GM21360 (cell line): Measurements from ENCODE around the gene MAGI1.

Source experiments
- ATAC-seq: cut with Tn5 transposase; IDR thresholded peaks from one replicate; pipeline ENCODE4 v1.9.1; 2021; ENCODE audit warnings: mild to moderate bottlenecking, moderate library complexity; ENCODE audit not compliant: unreplicated experiment

MAGI1 gene

DNA sequence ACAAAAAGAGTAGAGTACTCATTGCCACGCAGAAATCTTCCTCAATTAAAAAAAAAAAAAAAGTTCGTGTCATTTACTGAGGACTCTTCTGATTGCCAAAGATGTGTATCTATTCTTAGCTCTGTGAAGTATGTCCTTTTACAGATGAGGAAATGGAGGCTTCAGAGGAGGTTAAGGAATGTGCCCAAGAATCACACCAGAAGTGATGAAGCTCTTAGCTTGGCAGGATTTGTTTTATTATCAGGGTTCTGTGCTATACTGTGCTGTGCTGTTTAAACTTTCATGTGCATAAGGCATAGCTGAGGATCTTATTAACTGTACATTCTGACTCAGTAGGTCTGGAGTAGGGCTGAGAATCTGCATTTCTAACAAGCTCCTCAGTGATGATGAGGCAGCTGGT lies 685.8 kb downstream of the MAGI1 start:
- ATAC-seq, result no peak

GRCh38 chr3:65351753-65352152 lies 687.0 kb downstream of the MAGI1 start:
- ATAC-seq, result no peak

GRCh38 chr3:65350801-65351476 lies 687.8 kb downstream of the MAGI1 start:
- no peak for ATAC-seq

- ATAC-seq, result no peak
Measured at GRCh38 chr3:65348398-65348995, 690.2 kb downstream of the MAGI1 start.

GRCh38 chr3:65347166-65347565 lies 691.6 kb downstream of the MAGI1 start:
- no peak for ATAC-seq

DNA sequence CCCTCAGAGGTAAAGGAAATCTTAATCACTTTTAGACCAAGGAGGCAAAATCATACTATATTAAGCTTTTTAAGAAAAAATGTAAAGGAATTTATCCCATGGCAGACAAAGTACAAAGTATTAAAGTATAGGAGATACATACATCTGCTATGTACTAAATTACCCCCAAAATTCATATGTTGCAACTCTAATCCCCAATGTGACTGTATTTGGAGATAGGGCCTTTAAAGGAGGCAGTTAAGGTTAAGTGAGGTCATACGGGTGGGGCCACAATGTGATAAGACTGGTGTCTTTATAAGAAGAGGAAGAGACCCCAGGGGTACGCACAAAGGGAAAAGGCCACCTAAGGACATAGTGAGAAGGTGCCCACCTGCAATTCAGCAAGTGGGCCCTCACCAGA lies 693.9 kb downstream of the MAGI1 start:
- ATAC-seq, result no peak

- no peak for ATAC-seq
Measured at GRCh38 chr3:65344444-65344843, 694.3 kb downstream of the MAGI1 start.

DNA sequence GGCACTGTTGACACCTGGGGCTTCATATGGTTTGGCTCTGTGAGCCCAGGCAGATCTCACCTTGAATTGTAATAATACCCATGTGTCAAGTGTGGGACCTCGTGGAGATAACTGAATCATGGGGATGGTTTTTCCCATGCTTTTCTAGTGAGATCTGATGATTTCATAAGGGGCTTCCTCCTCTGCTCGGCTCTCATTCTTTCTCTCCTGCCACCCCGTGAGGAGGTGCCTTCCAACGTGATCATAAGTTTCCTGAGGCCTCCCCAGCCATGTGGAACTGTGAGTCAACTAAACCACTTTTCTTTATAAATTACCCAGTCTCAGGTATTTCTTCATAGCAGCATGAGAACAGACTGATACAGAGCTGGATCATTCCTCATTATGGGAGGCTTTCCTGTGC lies 695.0 kb downstream of the MAGI1 start:
- no peak for ATAC-seq

DNA sequence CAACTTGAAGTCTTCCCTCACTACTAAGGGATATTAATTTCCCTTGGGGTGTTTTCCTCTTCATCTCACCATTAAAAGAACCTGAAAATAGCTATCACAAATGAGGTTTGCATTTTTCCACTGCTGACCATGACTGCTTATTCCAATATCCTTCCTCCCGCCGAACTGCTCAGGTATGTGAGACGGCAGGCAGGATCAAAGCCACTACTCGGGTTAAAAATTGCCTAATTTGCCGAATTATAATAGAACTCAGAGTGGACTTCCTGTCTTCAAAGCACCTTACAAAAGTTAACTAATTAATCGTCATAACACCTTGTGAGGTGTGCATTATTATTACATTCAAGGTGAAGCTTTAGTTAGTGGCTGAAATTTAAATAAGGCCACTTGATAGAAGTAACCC lies 695.7 kb downstream of the MAGI1 start:
- no peak for ATAC-seq

DNA sequence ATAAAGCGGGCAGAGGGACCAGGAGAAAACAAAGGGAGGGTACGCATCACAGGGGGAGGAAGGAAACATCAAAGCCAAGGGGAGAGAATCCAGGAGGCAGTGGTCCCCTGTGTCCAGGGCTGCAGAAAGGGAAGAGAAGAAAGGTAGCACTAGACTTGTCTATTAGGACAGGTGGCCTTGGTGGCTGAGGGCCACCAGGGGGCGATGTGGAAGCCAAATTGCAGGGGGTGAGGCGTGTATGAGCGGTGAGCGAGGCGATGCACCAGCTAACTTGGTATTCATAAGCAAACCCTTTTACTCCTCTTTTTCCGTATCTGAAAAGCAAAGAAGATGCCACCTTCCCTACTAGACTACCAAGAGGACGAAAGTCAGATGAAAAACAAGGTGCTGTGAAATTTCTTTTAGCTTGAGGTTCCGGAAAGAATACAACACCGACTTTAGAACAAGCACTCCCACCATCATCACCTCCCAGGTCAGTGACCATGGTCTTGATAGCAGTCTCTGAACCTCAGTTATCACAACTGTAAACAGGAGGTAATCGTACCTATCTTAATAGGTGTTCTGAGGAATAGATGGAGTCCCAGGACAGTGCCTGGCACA lies 696.5 kb downstream of the MAGI1 start:
- no peak for ATAC-seq

DNA sequence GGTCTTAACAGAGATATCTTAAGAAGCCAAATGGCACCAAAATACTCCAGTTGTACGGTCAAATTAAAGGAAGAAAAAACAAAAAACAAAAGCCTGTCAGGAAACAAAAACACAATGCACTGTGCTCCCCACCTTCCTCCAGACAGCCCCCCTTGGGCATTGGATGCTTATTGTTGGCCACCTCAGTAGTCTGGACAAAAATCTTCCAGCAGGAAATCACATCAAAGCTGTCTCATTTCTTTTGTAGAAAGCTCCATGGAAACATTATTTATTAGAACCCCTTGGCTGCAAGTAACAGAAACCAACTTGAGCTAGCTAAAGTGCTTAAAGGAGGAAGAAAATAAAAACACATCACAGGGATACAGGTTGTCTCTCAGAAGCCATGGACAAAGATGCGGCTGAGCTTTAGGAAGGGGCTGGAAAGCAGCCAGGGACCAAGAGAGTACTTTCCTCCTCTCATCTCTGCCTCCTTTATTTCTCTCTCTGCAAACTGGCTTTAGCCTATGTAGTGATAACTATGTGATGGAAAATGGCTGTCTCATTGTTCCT lies 699.5 kb downstream of the MAGI1 start:
- no peak for ATAC-seq

DNA sequence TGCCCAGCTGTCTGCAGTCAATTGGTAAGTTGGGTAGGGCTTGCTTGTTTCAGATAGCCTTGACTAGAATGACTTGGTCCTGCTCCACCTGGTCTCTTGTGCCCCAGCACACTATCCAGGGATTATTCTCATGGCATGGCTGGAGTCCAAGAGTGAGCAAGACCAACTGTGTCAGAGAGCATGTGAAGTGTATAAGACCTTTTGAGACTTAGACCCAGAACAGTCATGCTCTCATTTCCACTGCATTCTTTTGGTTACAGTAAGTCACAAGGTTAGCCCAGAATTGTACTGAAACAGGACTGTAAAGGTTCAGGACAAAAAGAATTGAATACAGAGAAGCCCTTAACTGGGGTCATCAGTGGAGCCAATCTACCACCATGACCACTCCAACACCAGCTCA lies 700.1 kb downstream of the MAGI1 start:
- ATAC-seq, result no peak

DNA sequence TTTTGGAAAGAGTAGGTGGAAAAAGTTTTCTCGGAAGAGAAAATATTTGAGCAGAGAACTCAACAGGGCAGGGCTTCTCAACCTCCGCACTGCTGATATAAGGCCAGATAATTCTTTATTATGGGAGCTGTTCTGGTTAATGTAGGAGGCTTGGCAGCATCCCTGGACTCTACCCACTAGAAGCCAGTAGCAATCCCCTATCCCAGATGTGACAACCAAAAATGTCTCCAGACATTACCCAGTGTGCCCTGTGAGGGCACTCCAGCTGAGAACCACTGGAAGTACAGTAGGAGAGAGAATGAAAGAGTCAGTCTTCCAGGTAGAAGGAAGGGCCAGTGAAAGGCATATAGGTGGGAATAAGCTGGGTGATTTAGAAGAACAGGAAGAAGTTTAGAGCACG lies 703.1 kb downstream of the MAGI1 start:
- ATAC-seq, result no peak

GRCh38 chr3:65334045-65334665 lies 704.6 kb downstream of the MAGI1 start:
- no peak for ATAC-seq

GRCh38 chr3:65331730-65332129 lies 707.0 kb downstream of the MAGI1 start:
- ATAC-seq, result no peak

DNA sequence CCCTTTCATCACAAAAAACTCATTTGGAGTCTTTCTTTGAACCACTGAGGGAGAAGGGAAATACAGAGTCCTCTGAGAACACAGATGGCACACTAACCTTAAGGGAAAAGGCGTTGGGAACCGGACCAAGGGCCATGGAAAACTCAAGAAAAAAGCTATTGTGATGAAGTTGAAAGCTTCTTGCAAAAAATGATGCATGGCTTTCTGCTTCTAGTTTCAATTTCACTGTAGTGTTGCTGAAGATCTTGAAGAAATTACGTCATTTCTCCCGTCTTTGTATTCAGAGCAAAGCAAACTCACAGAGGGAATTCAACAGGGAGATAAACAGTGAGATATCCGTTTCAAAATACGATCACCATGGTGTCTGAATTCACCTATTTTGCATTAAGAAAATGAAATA lies 708.6 kb downstream of the MAGI1 start:
- no peak for ATAC-seq

GRCh38 chr3:65328148-65328547 lies 710.6 kb downstream of the MAGI1 start:
- no peak for ATAC-seq

DNA sequence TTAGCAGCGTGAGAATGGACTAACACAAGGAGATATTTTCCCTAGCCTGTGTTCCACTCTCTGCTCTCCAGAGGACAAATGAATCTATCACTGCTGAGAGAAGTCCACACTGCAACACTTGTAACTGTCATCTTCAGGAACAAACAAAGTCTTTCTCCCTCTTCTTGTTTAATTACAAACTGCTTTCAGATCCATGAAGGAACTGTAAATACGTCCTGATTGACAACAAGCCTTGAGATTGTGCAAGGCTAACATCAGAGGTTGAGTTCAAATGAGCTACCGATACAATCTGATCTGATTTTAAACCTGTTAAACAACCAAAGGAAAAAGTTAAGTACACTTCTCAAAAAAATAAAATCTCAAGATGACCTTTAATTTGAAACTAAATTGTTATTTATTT lies 712.1 kb downstream of the MAGI1 start:
- ATAC-seq, result no peak

DNA sequence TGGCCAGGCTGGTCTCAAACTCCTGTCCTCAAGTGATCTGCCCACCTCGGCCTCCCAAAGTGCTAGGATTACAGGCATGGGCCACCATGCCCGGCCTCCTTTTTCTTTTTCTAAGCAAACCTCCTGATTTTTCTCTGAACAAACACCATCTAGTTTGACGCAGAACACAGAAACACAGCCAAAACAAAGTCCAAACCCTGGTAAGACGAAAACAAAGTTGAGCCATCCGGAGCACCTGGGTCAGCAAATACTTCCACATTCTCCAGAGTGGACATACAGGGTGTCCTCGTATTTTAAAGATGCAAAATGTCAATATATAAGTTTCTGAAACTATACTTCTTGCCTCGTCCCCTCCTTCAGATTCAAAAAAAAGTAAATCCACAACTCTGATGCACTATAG lies 715.8 kb downstream of the MAGI1 start:
- no peak for ATAC-seq

- no peak for ATAC-seq
Measured at GRCh38 chr3:65318231-65318630, 720.5 kb downstream of the MAGI1 start.

DNA sequence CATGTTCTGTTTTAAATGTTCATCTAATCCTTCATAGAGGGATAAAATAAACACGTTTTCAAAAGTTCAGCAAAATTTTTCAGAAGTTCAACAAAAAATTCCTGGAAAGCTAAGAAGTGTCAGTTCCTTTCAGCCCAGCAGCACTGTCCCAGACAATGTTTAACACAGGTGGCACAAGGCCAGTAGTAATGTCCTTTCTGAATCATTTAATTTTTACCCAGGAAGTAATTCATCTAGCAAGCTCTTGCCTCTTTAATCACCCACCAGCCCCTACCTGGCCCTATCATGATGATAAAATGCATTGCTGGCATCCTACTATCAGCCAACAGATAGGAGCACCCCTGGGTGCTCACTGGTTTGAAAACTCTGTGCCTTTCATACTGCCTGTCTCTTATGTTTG lies 723.8 kb downstream of the MAGI1 start:
- ATAC-seq, result no peak

GRCh38 chr3:65314269-65314668 lies 724.4 kb downstream of the MAGI1 start:
- ATAC-seq, result no peak
